ENCODE results near the gene SOX1. TPM values are rescaled to one million over a fixed set of nuclear protein-coding genes. Genes with fewer than 3 reads are reported as not detected.

The SOX1 gene
- total and polyA plus RNA-seq, 4 donors = not detected

GRCh38 chr13:112113348-112113747, 46.4 kb downstream of the SOX1 start:
- no peak for DNase-seq (ENCODE audit: low spot score)
- Histone ChIP-seq H3K9me3 (ENCODE audit: control insufficient read depth in 4 of 4, low read length in 3 of 4) (no peaks in the 10 kb centered on the region), H3K4me3 (ENCODE audit: low read depth in 1 of 3, low read length in 3 of 3) (no peak overlapping the region), H3K27ac (ENCODE audit: low read depth in 1 of 2, low read length in 2 of 2) (no peak overlapping the region), H3K9ac (ENCODE audit: low read depth in 1 of 2, low read length in 2 of 2) (no peak overlapping the region), H3K27me3 (ENCODE audit: control insufficient read depth in 4 of 4, insufficient read depth in 4 of 4, low read length in 3 of 4) (peaks cover 0 to 12% (median 6%) of the 10 kb centered on the region in 4 donors), H3K36me3 (ENCODE audit: control insufficient read depth in 4 of 4, insufficient read depth in 3 of 4, low read depth in 1 of 4, low read length in 3 of 4) (no peaks in the 10 kb centered on the region), H3K4me1 (ENCODE audit: control insufficient read depth in 4 of 4, insufficient read depth in 4 of 4, low read length in 3 of 4) (no peaks in the 10 kb centered on the region)
- TF ChIP-seq TAF1 (conservative IDR thresholded peaks at IDR 0.05) = no peak
- no peak for TF ChIP-seq NR2F2 (IDR thresholded peaks at IDR 0.05)
- no peak for TF ChIP-seq FOXA2 (IDR thresholded peaks at IDR 0.05)
- no peak for TF ChIP-seq CTCF (IDR thresholded peaks at IDR 0.05; ENCODE audit: low read depth, low read length, missing input control)
- 69% methylated on average over 7 of the region's 7 CpGs for WGBS

GRCh38 chr13:112113851-112114250, 46.9 kb downstream of the SOX1 start:
- H3K27me3 ChIP-seq (ENCODE audit: control insufficient read depth in 4 of 4, insufficient read depth in 4 of 4, low read length in 3 of 4) = peaks cover 0 to 9% (median 4%) of the 10 kb centered on the region in 4 donors
- H3K4me3 ChIP-seq (ENCODE audit: low read depth in 1 of 3, low read length in 3 of 3) = no peak overlapping the region
- TF ChIP-seq GABPA (IDR thresholded peaks at IDR 0.05 in 1 of 2, conservative IDR thresholded peaks at IDR 0.05 in 1 of 2) (no peak), CTCF (IDR thresholded peaks at IDR 0.05; ENCODE audit: low read depth, low read length, missing input control) (no peak), RXRA (IDR thresholded peaks at IDR 0.05) (no peak), JUND (IDR thresholded peaks at IDR 0.05) (no peak)
- H3K27ac ChIP-seq (ENCODE audit: low read depth in 1 of 2, low read length in 2 of 2) = no peak overlapping the region
- H3K4me1 ChIP-seq (ENCODE audit: control insufficient read depth in 4 of 4, insufficient read depth in 4 of 4, low read length in 3 of 4) = no peaks in the 10 kb centered on the region
- no peak overlapping the region for H3K9ac ChIP-seq (ENCODE audit: low read depth in 1 of 2, low read length in 2 of 2)
- 69% methylated on average over 4 of the region's 4 CpGs for WGBS
- no peaks in the 10 kb centered on the region for H3K9me3 ChIP-seq (ENCODE audit: control insufficient read depth in 4 of 4, low read length in 3 of 4)
- no peaks in the 10 kb centered on the region for H3K36me3 ChIP-seq (ENCODE audit: control insufficient read depth in 4 of 4, insufficient read depth in 3 of 4, low read depth in 1 of 4, low read length in 3 of 4)
- no peak for DNase-seq (ENCODE audit: low spot score)

DNA sequence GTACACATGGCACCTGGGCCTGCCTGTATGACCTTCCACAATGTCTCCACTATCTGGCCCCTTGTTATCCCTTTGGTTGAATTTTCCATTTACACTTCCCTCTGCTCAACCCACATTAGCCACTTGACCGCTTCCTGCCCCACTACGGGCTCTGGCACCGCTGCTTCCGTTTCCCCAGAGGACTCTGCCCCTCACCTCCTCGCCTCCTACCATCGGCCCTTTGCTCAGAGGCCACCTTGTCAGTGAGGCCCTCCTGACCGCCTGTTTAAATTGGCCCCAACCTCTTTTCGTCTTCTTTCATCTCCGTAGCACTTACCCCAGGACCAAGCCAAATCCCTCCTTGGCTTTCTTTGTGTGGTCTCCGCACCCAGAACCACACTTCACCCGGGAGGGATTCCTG, 47.4 kb downstream of the SOX1 start:
- TF ChIP-seq RXRA (IDR thresholded peaks at IDR 0.05) (no peak), ATF3 (IDR thresholded peaks at IDR 0.05) (no peak), FOXA2 (IDR thresholded peaks at IDR 0.05) (no peak), CTCF (IDR thresholded peaks at IDR 0.05; ENCODE audit: low read depth, low read length, missing input control) (no peak), TAF1 (conservative IDR thresholded peaks at IDR 0.05) (no peak), NR2F2 (IDR thresholded peaks at IDR 0.05) (no peak), GABPA (IDR thresholded peaks at IDR 0.05 in 1 of 2, conservative IDR thresholded peaks at IDR 0.05 in 1 of 2) (no peak), JUND (IDR thresholded peaks at IDR 0.05) (no peak), HNF4G (IDR thresholded peaks at IDR 0.05) (no peak), RAD21 (IDR thresholded peaks at IDR 0.05) (no peak), SP1 (IDR thresholded peaks at IDR 0.05) (no peak), EGR1 (IDR thresholded peaks at IDR 0.05; ENCODE audit: low read depth in 2 of 2) (no peak), YY1 (IDR thresholded peaks at IDR 0.05) (no peak), MAX (IDR thresholded peaks at IDR 0.05) (no peak)
- TF ChIP-seq, protein P1, sequence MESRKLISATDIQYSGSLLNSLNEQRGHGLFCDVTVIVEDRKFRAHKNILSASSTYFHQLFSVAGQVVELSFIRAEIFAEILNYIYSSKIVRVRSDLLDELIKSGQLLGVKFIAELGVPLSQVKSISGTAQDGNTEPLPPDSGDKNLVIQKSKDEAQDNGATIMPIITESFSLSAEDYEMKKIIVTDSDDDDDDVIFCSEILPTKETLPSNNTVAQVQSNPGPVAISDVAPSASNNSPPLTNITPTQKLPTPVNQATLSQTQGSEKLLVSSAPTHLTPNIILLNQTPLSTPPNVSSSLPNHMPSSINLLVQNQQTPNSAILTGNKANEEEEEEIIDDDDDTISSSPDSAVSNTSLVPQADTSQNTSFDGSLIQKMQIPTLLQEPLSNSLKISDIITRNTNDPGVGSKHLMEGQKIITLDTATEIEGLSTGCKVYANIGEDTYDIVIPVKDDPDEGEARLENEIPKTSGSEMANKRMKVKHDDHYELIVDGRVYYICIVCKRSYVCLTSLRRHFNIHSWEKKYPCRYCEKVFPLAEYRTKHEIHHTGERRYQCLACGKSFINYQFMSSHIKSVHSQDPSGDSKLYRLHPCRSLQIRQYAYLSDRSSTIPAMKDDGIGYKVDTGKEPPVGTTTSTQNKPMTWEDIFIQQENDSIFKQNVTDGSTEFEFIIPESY (IDR thresholded peaks at IDR 0.05) = no peak
- no peak overlapping the region for H3K9ac ChIP-seq (ENCODE audit: low read depth in 1 of 2, low read length in 2 of 2)
- H3K4me3 ChIP-seq (ENCODE audit: low read depth in 1 of 3, low read length in 3 of 3) = no peak overlapping the region
- 72% methylated on average over 11 of the region's 11 CpGs for WGBS
- DNase-seq (ENCODE audit: low spot score) = no peak
- H3K36me3 ChIP-seq (ENCODE audit: control insufficient read depth in 4 of 4, insufficient read depth in 3 of 4, low read depth in 1 of 4, low read length in 3 of 4) = no peaks in the 10 kb centered on the region
- H3K27ac ChIP-seq (ENCODE audit: low read depth in 1 of 2, low read length in 2 of 2) = no peak overlapping the region
- H3K9me3 ChIP-seq (ENCODE audit: control insufficient read depth in 4 of 4, low read length in 3 of 4) = no peaks in the 10 kb centered on the region
- peaks cover 0 to 9% (median 4%) of the 10 kb centered on the region in 4 donors for H3K27me3 ChIP-seq (ENCODE audit: control insufficient read depth in 4 of 4, insufficient read depth in 4 of 4, low read length in 3 of 4)
- H3K4me1 ChIP-seq (ENCODE audit: control insufficient read depth in 4 of 4, insufficient read depth in 4 of 4, low read length in 3 of 4) = no peaks in the 10 kb centered on the region
